ENCODE data around the gene ITPKC.

The ITPKC gene

DNA sequence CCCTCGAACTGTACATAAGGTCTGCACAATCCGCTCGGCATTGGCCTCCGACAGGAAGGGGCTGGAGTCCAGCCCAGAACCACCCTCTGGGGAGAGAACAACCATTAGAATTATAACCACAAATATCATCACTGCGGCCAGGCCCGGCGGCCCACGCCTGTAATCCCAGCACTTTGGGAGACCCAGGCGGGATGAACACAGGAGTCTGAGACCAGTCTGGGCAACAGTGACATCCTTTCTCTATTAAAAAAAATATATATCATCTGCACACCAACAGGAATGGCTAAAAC, 11.6 kb upstream of the ITPKC start:
- CTCF ChIA-PET: no interaction called here
- POLR2A ChIA-PET: no interaction called here
- no peak overlapping the region for H3K4me3 ChIP-seq (ENCODE audit: low read depth, low read length)
- no peak for DNase-seq (ENCODE audit: low read depth, low spot score)
- no peak for TF ChIP-seq CTCF (IDR thresholded peaks at IDR 0.05; ENCODE audit: insufficient read depth, low read length, missing control alignments)

GRCh38 chr19:40705950-40706619, 10.8 kb upstream of the ITPKC start:
- H3K4me3 ChIP-seq (ENCODE audit: low read depth, low read length): no peak overlapping the region
- DNase-seq (ENCODE audit: low read depth, low spot score): no peak
- CTCF ChIA-PET: interaction anchor here (1.1 kb wide), 1 partner anchor 15 kb away, joined by 3 read pairs; no protein-coding TSS in a partner anchor
- POLR2A ChIA-PET: no interaction called here
- TF ChIP-seq CTCF (IDR thresholded peaks at IDR 0.05; ENCODE audit: insufficient read depth, low read length, missing control alignments): no peak

DNA sequence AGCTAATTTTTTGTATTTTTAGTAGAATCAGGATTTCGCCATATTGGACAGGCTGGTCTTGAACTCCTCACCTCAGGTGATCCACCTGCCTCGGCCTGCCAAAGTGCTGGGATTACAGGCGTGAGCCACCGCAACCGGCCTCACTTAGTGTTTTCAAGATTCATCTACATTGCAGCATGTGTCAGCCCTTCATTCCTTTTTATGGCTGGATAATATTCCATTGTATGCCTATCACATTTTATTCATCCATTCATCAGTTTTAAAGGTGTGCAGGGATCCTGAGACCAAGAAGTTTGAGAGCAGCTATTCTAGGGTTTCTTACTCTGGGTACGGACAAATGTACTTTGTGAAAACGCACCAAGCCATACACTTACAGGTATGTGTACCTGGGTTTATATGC, 9.3 kb upstream of the ITPKC start:
- no peak for TF ChIP-seq CTCF (IDR thresholded peaks at IDR 0.05; ENCODE audit: insufficient read depth, low read length, missing control alignments)
- CTCF ChIA-PET: no interaction called here
- POLR2A ChIA-PET: no interaction called here
- DNase-seq (ENCODE audit: low read depth, low spot score): no peak
- H3K4me3 ChIP-seq (ENCODE audit: low read depth, low read length): no peak overlapping the region

DNA sequence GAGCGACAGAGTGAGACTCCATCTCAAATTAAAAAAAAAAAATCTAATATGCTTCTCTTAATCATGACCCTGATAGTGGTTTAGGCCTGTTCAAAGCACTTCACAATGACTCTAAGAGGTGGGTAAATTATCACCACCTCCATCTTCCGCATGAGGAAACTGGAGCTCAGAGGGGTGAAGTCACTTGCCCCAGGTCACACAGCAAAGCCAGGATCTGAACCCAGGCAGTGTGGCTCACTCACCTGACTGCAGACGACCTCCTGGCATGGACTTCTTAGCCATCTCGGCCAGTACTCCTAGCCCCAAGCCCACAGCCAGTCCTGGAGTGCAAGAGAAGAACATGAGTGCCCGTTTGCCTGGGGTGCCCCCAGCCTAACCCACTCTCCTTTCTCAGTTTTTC, 7.1 kb upstream of the ITPKC start:
- CTCF ChIA-PET: interaction anchor here (1.5 kb wide), 1 partner anchor 10 kb away, joined by 3 read pairs; no protein-coding TSS in a partner anchor
- H3K4me3 ChIP-seq (ENCODE audit: low read depth, low read length): no peak overlapping the region
- DNase-seq (ENCODE audit: low read depth, low spot score): no peak
- no peak for TF ChIP-seq CTCF (IDR thresholded peaks at IDR 0.05; ENCODE audit: insufficient read depth, low read length, missing control alignments)
- POLR2A ChIA-PET: no interaction called here

GRCh38 chr19:40713939-40714338, 3.0 kb upstream of the ITPKC start:
- DNase-seq (ENCODE audit: low read depth, low spot score): no peak
- POLR2A ChIA-PET: interaction anchor here (0.7 kb wide), 1 partner anchor 42 kb away, joined by 4 read pairs; no protein-coding TSS in a partner anchor
- CTCF ChIA-PET: interaction anchor here (1.2 kb wide), 1 partner anchor 14 kb away, joined by 3 read pairs; no protein-coding TSS in a partner anchor
- TF ChIP-seq CTCF (IDR thresholded peaks at IDR 0.05; ENCODE audit: insufficient read depth, low read length, missing control alignments): no peak
- H3K4me3 ChIP-seq (ENCODE audit: low read depth, low read length): peak overlapping the region; percentile 70

DNA sequence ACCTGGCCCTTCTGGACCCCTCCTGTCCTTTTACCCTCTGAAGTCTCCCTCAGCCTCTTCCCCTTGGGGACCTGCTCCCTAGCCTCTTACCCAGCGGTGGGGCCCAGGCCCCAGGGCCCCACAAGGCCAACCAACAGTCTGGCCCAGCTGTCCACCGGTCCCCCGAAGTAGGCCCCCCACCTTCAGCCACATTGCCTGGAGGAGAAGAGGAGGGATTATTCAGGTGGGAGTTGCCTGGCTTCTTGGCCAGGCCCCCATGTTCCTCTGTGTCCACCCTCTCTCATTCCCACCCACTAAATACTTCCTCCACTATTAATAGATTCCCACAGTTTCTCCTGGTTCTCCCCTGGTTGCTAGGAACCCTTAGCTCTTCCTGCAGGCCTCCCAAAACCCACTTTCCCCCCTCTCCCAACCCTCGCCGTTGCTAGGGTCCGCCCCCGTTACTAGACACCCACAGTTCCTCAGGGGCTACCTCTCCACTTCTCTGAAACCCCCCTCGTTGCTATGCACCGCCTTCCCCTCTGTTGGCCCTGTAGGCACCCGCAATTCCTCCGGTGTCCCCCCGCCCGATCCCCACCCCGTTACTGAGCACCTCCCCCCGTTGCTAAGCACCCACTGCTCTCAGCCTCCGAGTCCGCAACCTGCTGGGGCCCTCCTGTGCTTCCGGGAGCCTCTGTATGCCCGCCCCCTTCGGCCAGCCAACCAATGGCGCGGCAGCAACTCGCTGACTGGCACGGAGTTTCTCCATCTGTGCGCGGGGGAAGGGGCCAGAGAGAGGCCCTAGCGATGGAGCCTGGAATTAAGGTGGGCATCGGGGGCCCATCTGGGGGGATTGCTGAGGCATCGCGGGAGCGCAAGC, 2.2 kb upstream of the ITPKC start:
- no peak for TF ChIP-seq CTCF (IDR thresholded peaks at IDR 0.05; ENCODE audit: insufficient read depth, low read length, missing control alignments)
- H3K4me3 ChIP-seq (ENCODE audit: low read depth, low read length): peak overlapping the region; percentile 70
- DNase-seq (ENCODE audit: low read depth, low spot score): peak; percentile 61
- ChIA-PET CTCF (interaction anchor here (1.2 kb wide), 1 partner anchor 15 kb away, joined by 3 read pairs; no protein-coding TSS in a partner anchor), POLR2A (no interaction called here)
